HUES48 (cell line): Measurements from ENCODE around the gene SPTLC1.
"Not testable (repeated sequence)": the region's sequence is repeated elsewhere in the genome, so short reads cannot be mapped to it uniquely, and the experiment has no call there.

Source experiments
- H3K27ac ChIP-seq: one replicate; pipeline ENCODE4 v1.7.0; 2013; ENCODE audit warnings: low read depth, low read length, inconsistent platforms
- H3K27me3 ChIP-seq: 2 replicates; pipeline ENCODE4 v1.6.1; 2013; ENCODE audit warnings: mild to moderate bottlenecking, low read length; ENCODE audit not compliant: control insufficient read depth, insufficient read depth
- H3K36me3 ChIP-seq: 2 replicates; pipeline ENCODE4 v1.6.1; 2013; ENCODE audit warnings: low read length; ENCODE audit not compliant: control insufficient read depth, insufficient read depth
- H3K4me1 ChIP-seq: 2 replicates; pipeline ENCODE4 v1.6.1; 2013; ENCODE audit warnings: mild to moderate bottlenecking, low read length; ENCODE audit not compliant: control insufficient read depth, insufficient read depth
- H3K4me3 ChIP-seq: 2 replicates; pipeline ENCODE4 v1.5.1; 2013; ENCODE audit warnings: mild to moderate bottlenecking, low read depth, low read length
- H3K9ac ChIP-seq: 2 replicates; pipeline ENCODE4 v1.6.1; 2013; ENCODE audit warnings: mild to moderate bottlenecking, low read depth, low read length, moderate library complexity
- H3K9me3 ChIP-seq: 2 replicates; pipeline ENCODE4 v1.6.1; 2013; ENCODE audit warnings: low read length; ENCODE audit not compliant: control insufficient read depth, insufficient read depth

The SPTLC1 gene

DNA sequence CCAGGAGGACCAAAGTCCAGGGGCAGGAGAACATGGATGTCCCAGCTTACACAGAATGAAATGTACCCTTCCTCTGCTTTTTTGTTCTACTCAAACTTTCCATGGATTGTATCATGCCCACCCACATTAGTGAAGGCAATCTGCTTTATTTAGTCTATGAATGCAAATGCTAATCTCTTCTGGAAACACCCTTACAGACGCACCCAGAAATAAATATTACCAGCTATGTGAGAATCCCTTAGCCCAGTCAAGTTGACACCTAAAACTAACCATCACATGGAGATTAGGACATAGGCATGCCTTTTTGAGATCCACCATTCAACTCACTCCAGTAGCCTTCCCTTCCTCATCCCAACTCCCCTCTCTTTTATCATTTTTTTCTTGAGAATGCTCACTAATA lies 6.1 kb upstream of the SPTLC1 start:
- H3K4me1 ChIP-seq = no peaks in the 10 kb centered on the region
- no peaks in the 10 kb centered on the region for H3K27me3 ChIP-seq
- H3K9ac ChIP-seq = no peak overlapping the region
- no peak overlapping the region for H3K4me3 ChIP-seq
- H3K9me3 ChIP-seq = no peaks in the 10 kb centered on the region
- no peaks in the 10 kb centered on the region for H3K36me3 ChIP-seq
- no peak overlapping the region for H3K27ac ChIP-seq

DNA sequence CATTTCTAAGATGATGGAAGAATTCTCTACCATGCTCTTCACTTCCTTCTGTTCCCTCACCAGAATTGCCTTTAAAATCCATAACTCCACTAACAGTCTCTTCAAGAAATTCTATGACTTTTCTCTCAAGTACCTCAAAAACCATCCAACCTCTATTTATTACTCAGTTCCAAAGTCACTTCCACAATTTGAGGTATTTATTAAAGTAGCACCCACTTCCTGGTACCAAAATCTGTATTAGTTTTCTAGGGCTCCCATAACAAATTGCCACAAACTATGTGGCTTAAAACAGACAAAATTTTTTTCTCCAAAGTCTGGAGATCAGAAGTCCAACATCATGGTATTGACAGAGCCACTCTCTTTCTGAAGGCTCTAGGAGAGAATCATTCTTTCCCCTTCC lies 4.9 kb upstream of the SPTLC1 start:
- Histone ChIP-seq H3K9ac (no peak overlapping the region), H3K9me3 (no peaks in the 10 kb centered on the region), H3K36me3 (no peaks in the 10 kb centered on the region), H3K27ac (no peak overlapping the region), H3K4me1 (no peaks in the 10 kb centered on the region), H3K4me3 (no peak overlapping the region), H3K27me3 (no peaks in the 10 kb centered on the region)

DNA sequence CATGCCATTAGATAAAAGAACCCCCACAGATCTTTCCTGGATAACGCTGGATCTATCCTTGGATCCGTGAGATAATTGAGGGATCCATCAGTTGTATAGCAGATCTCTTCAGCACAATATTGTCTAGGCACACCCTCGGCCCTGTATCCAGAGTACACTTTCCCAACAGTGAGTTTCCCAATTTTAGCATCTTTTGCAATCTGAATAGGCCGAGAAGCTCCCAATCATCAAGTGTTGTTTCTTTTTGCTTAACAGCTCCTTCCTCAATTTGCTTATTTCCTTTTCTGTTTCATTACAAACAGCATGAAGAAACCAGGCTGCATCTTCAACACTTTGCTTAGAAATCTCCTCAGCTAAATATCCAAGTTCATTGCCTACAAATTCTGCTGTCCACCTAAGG lies 4.4 kb upstream of the SPTLC1 start:
- H3K27ac ChIP-seq = no peak overlapping the region
- no peaks in the 10 kb centered on the region for H3K27me3 ChIP-seq
- no peaks in the 10 kb centered on the region for H3K4me1 ChIP-seq
- H3K36me3 ChIP-seq = no peaks in the 10 kb centered on the region
- H3K9me3 ChIP-seq = no peaks in the 10 kb centered on the region
- no peak overlapping the region for H3K9ac ChIP-seq
- H3K4me3 ChIP-seq = no peak overlapping the region

DNA sequence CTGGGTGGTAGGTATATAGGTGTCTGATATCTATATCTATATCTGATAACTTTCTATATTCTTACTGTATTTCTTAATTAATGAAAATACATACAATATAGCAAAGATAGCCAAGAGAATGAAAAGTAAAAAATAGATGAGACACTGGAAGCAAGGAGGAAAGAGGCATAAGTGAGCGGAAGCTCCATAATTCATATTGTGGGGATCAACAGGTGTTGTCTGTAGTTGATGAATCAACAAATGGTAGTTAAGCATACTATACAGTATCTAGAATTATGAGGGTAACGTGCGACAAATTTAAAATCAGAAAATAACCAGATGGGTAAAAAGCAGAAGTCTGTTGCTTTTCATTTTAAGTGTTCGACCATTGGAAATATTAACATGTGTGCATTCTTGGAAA lies 7.1 kb downstream of the SPTLC1 start:
- H3K4me3 ChIP-seq = no peak overlapping the region
- H3K9ac ChIP-seq = no peak overlapping the region
- peaks cover 54% of the 10 kb centered on the region for H3K36me3 ChIP-seq
- H3K9me3 ChIP-seq = no peaks in the 10 kb centered on the region
- H3K27me3 ChIP-seq = no peaks in the 10 kb centered on the region
- H3K27ac ChIP-seq = no peak overlapping the region
- no peaks in the 10 kb centered on the region for H3K4me1 ChIP-seq

DNA sequence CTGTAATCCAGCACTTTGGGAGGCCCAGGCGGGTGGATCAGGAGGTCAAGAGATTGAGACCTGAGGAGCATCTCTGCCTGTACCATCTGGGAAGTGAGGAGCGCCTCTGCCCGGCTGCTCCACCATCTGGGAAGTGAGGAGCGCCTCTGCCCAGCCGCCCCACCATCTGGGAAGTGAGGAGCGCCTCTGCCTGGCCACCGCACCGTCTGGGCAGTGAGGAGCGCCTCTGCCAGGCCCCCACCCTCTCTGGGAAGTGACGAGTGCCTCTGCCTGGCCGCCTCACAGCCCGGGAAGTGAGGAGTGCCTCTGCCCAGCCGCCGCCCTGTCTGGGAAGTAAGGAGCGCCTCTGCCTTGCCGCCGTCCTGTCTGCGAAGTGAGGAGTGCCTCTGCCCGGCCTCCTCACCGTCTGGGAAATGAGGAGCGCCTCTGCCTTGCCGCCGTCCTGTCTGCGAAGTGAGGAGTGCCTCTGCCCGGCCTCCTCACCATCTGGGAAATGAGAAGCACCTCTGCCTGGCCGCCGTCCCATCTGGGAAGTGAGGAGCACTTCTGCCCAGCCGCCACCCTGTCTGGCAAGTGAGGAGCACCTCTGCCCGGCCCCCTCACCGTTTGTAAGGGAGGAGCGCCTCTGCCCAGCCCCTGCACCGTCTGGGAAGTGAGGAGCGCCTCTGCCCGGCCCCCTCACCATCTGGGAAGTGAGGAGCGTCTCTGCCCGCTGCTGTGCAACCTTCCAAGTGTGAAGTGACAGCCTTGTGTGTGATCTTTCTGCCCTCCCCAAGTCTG lies 9.6 kb downstream of the SPTLC1 start:
- H3K36me3 ChIP-seq = peaks cover 38% of the 10 kb centered on the region
- H3K9ac ChIP-seq, H3K9me3 ChIP-seq, H3K4me1 ChIP-seq, H3K27ac ChIP-seq, H3K4me3 ChIP-seq, H3K27me3 ChIP-seq: not testable (repeated sequence)

DNA sequence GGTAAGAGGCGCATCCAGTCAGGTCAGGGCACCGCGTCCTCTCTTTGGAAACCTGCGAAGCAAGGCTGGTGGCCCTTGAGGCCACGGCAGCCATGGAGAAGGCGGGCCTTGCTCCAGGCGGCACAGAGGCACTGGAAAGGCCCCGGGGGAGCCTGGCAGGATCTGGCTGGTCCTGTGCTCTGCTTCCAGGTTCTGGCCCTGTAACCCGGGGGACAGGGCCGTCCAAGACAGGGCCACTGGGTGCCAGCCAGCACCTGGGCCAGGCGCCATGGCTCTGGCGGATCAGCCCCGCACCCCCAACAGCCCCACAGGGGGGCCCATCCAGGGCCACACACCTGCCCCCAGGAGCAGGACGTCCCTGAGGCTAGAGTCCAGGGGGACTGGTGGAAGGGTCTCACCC lies 11.6 kb downstream of the SPTLC1 start:
- not testable (repeated sequence) for H3K9ac ChIP-seq, H3K27ac ChIP-seq, H3K4me3 ChIP-seq, H3K9me3 ChIP-seq, H3K27me3 ChIP-seq
- peaks cover 11% of the 10 kb centered on the region; the same call in 1 of the 2 replicates for H3K4me1 ChIP-seq
- H3K36me3 ChIP-seq = peaks cover 28% of the 10 kb centered on the region

DNA sequence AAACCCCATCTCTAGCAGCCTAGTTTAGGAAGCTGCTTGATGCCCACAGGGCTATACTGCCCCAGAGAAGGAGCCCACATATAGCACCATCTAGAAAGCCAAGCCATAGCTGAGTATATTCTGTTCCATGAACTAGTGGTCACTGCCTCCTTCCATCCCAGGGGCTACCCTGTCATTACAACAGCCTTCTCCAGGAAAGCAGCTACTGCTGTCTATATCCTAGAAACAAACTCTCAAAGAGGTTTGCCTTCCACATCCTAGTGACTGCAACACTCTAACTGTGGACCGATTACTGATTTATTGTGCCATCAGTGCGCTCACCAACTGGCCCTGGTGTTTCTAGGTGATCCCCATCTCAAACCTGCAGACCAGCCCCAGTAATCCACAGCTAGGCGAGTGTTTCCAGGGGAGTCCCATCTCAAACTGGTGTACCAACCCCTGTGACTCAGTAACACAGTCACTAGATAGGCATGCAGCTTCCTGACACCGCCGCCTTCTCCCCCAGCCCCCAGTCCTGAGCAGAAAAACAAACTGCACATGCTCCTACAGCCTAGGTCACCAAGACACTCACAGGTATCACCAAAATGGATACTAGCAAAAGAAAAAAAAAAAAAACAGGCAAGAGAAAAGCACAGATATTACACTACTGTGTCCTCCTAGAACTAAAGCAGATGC lies 14.8 kb downstream of the SPTLC1 start:
- Histone ChIP-seq H3K27ac (peak overlapping the region; percentile 25), H3K36me3 (peaks cover 20% of the 10 kb centered on the region), H3K27me3 (no peaks in the 10 kb centered on the region), H3K4me3 (no peak overlapping the region), H3K9me3 (no peaks in the 10 kb centered on the region), H3K4me1 (peaks cover 15% of the 10 kb centered on the region; the same call in 1 of the 2 replicates), H3K9ac (no peak overlapping the region)

DNA sequence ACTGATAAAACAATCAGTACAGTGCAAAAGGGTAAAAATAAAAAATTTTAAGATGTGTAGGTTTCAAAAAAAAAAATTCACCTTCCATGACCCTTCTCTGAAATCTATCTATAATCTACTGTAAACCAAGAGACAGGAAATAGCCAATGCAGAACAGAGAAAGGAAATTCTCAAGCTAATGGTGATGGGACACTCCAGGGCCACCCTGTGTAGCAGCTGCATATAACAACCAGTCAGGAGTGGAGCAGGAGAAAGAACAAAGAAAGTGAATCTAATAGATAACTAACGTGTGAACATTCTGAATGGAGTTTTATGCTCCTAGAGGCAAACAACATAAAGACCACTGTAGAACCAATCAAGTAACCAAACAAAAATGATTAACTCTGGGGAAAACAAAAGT lies 16.6 kb downstream of the SPTLC1 start:
- H3K27ac ChIP-seq = no peak overlapping the region
- no peak overlapping the region for H3K4me3 ChIP-seq
- no peaks in the 10 kb centered on the region for H3K27me3 ChIP-seq
- H3K36me3 ChIP-seq = peaks cover 22% of the 10 kb centered on the region
- H3K9ac ChIP-seq = 0 out of 2 replicates have a peak overlapping the region, but pooled peaks have one; percentile 14
- H3K9me3 ChIP-seq = no peaks in the 10 kb centered on the region
- peaks cover 24% of the 10 kb centered on the region; the same call in 1 of the 2 replicates for H3K4me1 ChIP-seq

DNA sequence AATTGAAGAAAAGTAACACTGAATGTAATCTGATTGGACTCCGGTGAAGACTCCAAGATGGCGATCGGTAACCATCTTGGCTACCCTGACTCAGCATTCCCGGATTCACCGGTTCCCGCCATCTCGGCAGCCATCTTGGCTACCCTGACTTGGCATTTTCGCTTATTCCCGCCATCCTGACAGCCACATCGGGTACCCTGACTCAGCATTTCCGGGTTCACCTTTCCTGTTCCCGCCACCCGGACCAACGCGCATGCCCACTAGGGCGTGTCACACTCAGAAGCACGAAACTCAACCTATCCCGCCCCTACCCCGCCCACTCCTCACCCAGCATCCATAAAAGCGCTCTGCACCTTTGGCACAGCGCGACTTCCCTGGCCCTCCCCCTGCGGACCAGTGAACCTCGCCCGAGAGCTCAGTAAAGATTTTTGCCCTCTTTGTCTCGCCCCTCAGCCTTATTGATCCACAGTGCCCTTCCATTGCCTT lies 17.2 kb downstream of the SPTLC1 start:
- H3K27me3 ChIP-seq = no peaks in the 10 kb centered on the region
- H3K9me3 ChIP-seq = no peaks in the 10 kb centered on the region
- no peak overlapping the region for H3K27ac ChIP-seq
- H3K36me3 ChIP-seq = peaks cover 16% of the 10 kb centered on the region; the same call in 1 of the 2 replicates
- H3K4me3 ChIP-seq = no peak overlapping the region
- peaks cover 24% of the 10 kb centered on the region; the same call in 1 of the 2 replicates for H3K4me1 ChIP-seq
- 0 out of 2 replicates have a peak overlapping the region, but pooled peaks have one; percentile 14 for H3K9ac ChIP-seq

DNA sequence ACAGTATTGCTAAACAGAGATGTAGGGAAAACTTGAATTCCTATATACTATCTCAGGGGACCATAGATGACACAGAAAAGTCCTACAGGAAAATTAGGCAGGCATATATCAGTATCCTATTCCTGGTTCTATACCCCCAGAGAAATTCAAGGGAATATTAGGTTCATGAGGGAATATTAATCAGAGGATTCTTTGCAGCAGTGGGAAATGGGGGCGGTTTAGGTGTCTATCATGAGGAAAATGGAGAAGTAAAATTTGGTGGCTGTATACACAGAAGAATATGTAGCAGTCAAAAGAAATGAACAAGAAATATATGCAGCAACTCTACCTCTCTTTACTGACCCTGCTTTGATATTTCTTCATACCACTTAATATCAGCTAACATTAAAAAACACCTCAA lies 20.0 kb downstream of the SPTLC1 start:
- Histone ChIP-seq H3K9ac (no peak overlapping the region), H3K4me1 (peaks cover 17% of the 10 kb centered on the region; the same call in 1 of the 2 replicates), H3K27ac (no peak overlapping the region)

DNA sequence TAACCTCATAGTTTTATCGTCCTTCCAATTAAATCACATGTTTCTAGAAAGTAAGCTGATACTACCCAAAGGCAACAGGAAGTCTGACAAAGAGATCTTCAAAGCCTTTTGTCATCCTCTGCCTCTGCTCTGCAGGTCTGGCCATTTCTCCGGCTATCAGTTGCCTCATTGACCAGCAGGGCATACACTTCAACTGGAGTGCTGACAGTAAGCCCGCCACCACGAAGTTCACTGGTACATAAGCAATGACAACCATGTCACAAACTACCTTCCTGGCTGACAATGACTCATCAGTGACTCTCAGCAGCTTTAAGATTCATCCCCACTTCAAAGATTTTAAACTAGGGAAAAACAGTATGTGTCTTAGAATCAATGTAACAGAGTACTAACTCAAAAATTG lies 20.6 kb downstream of the SPTLC1 start:
- H3K27me3 ChIP-seq = no peaks in the 10 kb centered on the region
- no peak overlapping the region for H3K4me3 ChIP-seq
- H3K9ac ChIP-seq = no peak overlapping the region
- H3K9me3 ChIP-seq = no peaks in the 10 kb centered on the region; the same call in 1 of the 2 replicates
- peaks cover 14% of the 10 kb centered on the region; the same call in 1 of the 2 replicates for H3K36me3 ChIP-seq
- H3K4me1 ChIP-seq = peaks cover 17% of the 10 kb centered on the region; the same call in 1 of the 2 replicates
- no peak overlapping the region for H3K27ac ChIP-seq

More for the DNA sequence above, 20.0 kb downstream of the SPTLC1 start:
- Histone ChIP-seq H3K27me3 (no peaks in the 10 kb centered on the region), H3K9me3 (no peaks in the 10 kb centered on the region), H3K36me3 (peaks cover 14% of the 10 kb centered on the region; the same call in 1 of the 2 replicates), H3K4me3 (no peak overlapping the region)
